Activated CD4-positive, alpha-beta T cell treated with anti-CD3 and anti-CD28 coated beads, Interleukin-2, amount 10 ng/mL, durations not matched to agents 7 days and 5 days (primary cell): ENCODE data around the gene PTPRD. TPM values are rescaled to one million over a fixed set of nuclear protein-coding genes. Genes with fewer than 3 reads are reported as not detected.

Experiments
- CTCF ChIA-PET: fragments of 350-600 bp; sonication (Branson Sonifier 250); formaldehyde crosslinking; loops from one replicate; lab custom pipeline; 2021; ENCODE audit warnings: antibody characterized with exemption; lab: Charles Lee
- POLR2A ChIA-PET: fragments of 350-600 bp; sonication (Branson Sonifier 250); formaldehyde crosslinking; loops from one replicate; lab custom pipeline; 2021; ENCODE audit warnings: antibody characterized with exemption; lab: Charles Lee
- DNase-seq: peaks from one replicate; pipeline ENCODE4 v3.0.0-alpha.2; 2020
- H3K27ac Mint-ChIP-seq: one replicate; pipeline ENCODE4 v1.8.0; 2021; ENCODE audit warnings: mild to moderate bottlenecking, moderate library complexity, mixed read lengths
- H3K27me3 Mint-ChIP-seq: one replicate; pipeline ENCODE4 v1.8.0; 2021; ENCODE audit warnings: mixed read lengths
- H3K36me3 Mint-ChIP-seq: one replicate; pipeline ENCODE4 v1.8.0; 2021; ENCODE audit warnings: low read depth, mixed read lengths
- H3K4me1 Mint-ChIP-seq: one replicate; pipeline ENCODE4 v1.8.0; 2021; ENCODE audit warnings: mixed read lengths
- H3K4me3 Mint-ChIP-seq: one replicate; pipeline ENCODE4 v1.8.0; 2021; ENCODE audit warnings: mild to moderate bottlenecking, moderate library complexity, mixed read lengths
- H3K9me3 Mint-ChIP-seq: one replicate; pipeline ENCODE4 v1.8.0; 2021; ENCODE audit warnings: mixed read lengths
- total RNA-seq, 2 experiments: library from RNA; stranded (reverse); gene quantifications; one replicate each; pipeline ENCODE4 v1.2.3, GENCODE V29; 2021

The PTPRD gene
- total RNA-seq, 2 experiments from 2014 or later: not detected

DNA sequence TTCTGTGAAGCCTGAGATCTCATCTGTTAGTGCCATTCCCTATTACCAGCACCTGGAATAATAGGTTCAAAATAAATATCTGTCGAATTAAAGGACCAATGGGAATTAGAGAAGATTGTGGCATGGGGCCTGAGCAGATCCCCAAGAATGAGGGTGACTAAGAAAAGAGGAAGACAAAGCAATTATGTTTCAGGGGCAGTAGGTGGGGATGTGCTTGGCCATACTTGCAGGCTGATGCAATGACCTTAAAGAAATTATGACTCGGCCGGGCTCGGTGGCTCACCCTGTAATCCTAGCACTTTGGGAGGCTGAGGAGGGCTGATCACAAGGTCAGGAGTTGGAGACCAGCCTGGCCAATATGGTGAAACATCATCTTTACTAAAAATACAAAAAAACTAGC, 562.8 kb downstream of the PTPRD start:
- Mint-ChIP-seq H3K27me3 (no peaks in the 10 kb centered on the region), H3K9me3 (no peaks in the 10 kb centered on the region), H3K27ac (no peak overlapping the region), H3K4me1 (no peaks in the 10 kb centered on the region), H3K4me3 (no peak overlapping the region), H3K36me3 (no peaks in the 10 kb centered on the region)
- DNase-seq: no peak
- ChIA-PET CTCF (no interaction called here), POLR2A (no interaction called here)

DNA sequence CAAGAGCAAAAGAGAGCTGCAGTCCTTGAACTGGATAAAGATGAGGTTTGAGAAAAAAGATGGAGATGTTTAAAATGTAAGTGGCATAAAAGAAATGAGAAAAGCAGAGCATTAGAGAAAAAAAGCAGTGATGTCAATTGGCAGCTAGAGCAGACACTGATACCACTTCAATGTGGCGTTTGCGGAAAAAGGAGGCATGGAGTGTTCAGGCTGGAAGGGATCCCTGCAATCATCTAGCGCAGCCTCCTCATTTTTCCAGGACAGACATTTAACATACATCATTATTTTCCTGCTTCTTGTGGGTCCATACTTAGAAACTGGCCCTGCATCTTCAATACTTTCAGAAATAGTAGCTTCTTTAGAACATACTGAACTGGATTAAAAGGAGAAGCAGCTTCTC, 563.8 kb downstream of the PTPRD start:
- ChIA-PET CTCF (no interaction called here), POLR2A (no interaction called here)
- Mint-ChIP-seq H3K36me3 (no peaks in the 10 kb centered on the region), H3K4me1 (no peaks in the 10 kb centered on the region), H3K9me3 (no peaks in the 10 kb centered on the region), H3K27ac (no peak overlapping the region), H3K4me3 (no peak overlapping the region), H3K27me3 (no peaks in the 10 kb centered on the region)
- DNase-seq: no peak

- Mint-ChIP-seq H3K9me3 (no peaks in the 10 kb centered on the region), H3K27ac (no peak overlapping the region), H3K4me3 (no peak overlapping the region), H3K4me1 (no peaks in the 10 kb centered on the region), H3K27me3 (no peaks in the 10 kb centered on the region), H3K36me3 (no peaks in the 10 kb centered on the region)
- CTCF ChIA-PET: no interaction called here
- no peak for DNase-seq
- POLR2A ChIA-PET: no interaction called here
Observed at GRCh38 chr9:10045598-10045997, 567.2 kb downstream of the PTPRD start.

GRCh38 chr9:10041726-10042229, 571.0 kb downstream of the PTPRD start:
- Mint-ChIP-seq H3K27ac (no peak overlapping the region), H3K4me1 (no peaks in the 10 kb centered on the region), H3K27me3 (no peaks in the 10 kb centered on the region), H3K4me3 (no peak overlapping the region), H3K9me3 (no peaks in the 10 kb centered on the region), H3K36me3 (no peaks in the 10 kb centered on the region)
- POLR2A ChIA-PET: no interaction called here
- CTCF ChIA-PET: no interaction called here
- no peak for DNase-seq

DNA sequence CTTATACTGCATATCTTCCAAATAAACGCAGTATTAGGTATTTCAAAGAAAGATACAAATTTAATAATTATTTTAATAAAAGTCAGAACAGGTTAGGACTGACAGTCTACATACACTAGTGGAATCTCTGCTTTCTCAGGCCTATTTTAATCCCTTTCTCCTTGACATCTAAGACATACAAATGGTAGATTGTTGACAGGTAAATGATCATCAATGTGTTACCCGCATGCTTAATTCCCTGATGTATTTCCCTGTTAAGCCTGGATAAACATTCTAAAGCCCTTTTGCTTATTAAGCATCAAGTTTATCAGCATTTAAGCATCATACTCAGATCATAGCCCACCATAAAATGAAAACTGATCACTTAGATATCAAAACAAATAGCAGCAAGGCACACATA, 576.7 kb downstream of the PTPRD start:
- Mint-ChIP-seq H3K27ac (no peak overlapping the region), H3K27me3 (no peaks in the 10 kb centered on the region)
- POLR2A ChIA-PET: no interaction called here

GRCh38 chr9:10032166-10032565, 580.6 kb downstream of the PTPRD start:
- Mint-ChIP-seq H3K4me1 (no peaks in the 10 kb centered on the region), H3K9me3 (peaks cover 5% of the 10 kb centered on the region), H3K4me3 (no peak overlapping the region), H3K36me3 (no peaks in the 10 kb centered on the region), H3K27ac (no peak overlapping the region), H3K27me3 (no peaks in the 10 kb centered on the region)
- ChIA-PET CTCF (no interaction called here), POLR2A (no interaction called here)
- DNase-seq: no peak

More for the DNA sequence above, 576.7 kb downstream of the PTPRD start:
- Mint-ChIP-seq H3K4me1 (no peaks in the 10 kb centered on the region), H3K4me3 (no peak overlapping the region), H3K9me3 (no peaks in the 10 kb centered on the region), H3K36me3 (no peaks in the 10 kb centered on the region)
- DNase-seq: no peak
- CTCF ChIA-PET: interaction anchor here (0.5 kb wide), 1 partner anchor 286 kb away, joined by 3 read pairs; no protein-coding TSS in a partner anchor

- Mint-ChIP-seq H3K4me3 (no peak overlapping the region), H3K27me3 (no peaks in the 10 kb centered on the region), H3K9me3 (peaks cover 5% of the 10 kb centered on the region), H3K36me3 (no peaks in the 10 kb centered on the region), H3K4me1 (no peaks in the 10 kb centered on the region), H3K27ac (no peak overlapping the region)
- DNase-seq: no peak
- ChIA-PET POLR2A (no interaction called here), CTCF (no interaction called here)
Observed at GRCh38 chr9:10026443-10026984, 586.3 kb downstream of the PTPRD start.

DNA sequence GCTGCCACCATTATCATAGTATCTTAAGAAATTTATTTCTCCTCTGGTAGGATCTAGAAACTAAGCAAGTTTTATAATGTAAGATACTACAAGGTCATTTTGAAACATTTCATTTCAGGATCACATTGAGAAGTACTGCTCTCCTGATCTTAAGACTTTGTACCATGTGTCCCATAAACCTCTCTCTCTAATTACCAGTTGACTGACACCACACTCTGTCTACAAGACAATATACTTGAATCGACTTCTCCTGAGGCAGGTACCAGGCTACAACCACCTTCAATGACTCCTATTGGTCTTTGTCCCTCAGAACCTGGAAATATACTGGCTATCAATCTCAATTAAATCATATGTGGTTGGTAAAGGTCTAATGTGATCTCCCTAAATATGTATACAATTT, 597.0 kb downstream of the PTPRD start:
- Mint-ChIP-seq H3K27me3 (no peaks in the 10 kb centered on the region), H3K9me3 (no peaks in the 10 kb centered on the region), H3K4me1 (no peaks in the 10 kb centered on the region), H3K4me3 (no peak overlapping the region), H3K36me3 (no peaks in the 10 kb centered on the region), H3K27ac (no peak overlapping the region)
- no peak for DNase-seq
- CTCF ChIA-PET: no interaction called here
- POLR2A ChIA-PET: no interaction called here

DNA sequence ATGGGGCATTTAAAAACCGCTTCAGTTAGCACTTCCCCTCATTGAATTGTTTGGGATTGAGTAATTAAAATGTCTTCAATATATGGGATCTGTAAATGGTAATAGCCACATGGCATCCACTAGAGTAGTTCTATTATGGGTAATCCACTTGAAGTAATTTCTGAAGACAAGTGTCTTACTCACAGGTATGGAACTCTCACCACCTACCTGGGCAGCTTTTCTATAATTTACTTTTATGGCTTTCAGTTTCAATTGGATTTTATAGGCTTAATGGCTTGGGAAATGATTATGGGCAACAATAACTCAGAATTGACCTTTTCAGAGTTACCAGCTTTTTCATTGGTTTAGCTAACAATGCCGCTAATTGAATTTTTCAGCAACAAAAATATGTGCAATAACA, 597.9 kb downstream of the PTPRD start:
- Mint-ChIP-seq H3K36me3 (no peaks in the 10 kb centered on the region), H3K4me1 (no peaks in the 10 kb centered on the region), H3K9me3 (no peaks in the 10 kb centered on the region), H3K27ac (no peak overlapping the region), H3K27me3 (no peaks in the 10 kb centered on the region), H3K4me3 (no peak overlapping the region)
- ChIA-PET POLR2A (no interaction called here), CTCF (no interaction called here)
- no peak for DNase-seq

- DNase-seq: no peak
- Mint-ChIP-seq H3K27ac (no peak overlapping the region), H3K36me3 (no peaks in the 10 kb centered on the region), H3K9me3 (no peaks in the 10 kb centered on the region), H3K27me3 (no peaks in the 10 kb centered on the region), H3K4me1 (no peaks in the 10 kb centered on the region), H3K4me3 (no peak overlapping the region)
- POLR2A ChIA-PET: no interaction called here
- CTCF ChIA-PET: no interaction called here
Observed at GRCh38 chr9:10009401-10009800, 603.4 kb downstream of the PTPRD start.

DNA sequence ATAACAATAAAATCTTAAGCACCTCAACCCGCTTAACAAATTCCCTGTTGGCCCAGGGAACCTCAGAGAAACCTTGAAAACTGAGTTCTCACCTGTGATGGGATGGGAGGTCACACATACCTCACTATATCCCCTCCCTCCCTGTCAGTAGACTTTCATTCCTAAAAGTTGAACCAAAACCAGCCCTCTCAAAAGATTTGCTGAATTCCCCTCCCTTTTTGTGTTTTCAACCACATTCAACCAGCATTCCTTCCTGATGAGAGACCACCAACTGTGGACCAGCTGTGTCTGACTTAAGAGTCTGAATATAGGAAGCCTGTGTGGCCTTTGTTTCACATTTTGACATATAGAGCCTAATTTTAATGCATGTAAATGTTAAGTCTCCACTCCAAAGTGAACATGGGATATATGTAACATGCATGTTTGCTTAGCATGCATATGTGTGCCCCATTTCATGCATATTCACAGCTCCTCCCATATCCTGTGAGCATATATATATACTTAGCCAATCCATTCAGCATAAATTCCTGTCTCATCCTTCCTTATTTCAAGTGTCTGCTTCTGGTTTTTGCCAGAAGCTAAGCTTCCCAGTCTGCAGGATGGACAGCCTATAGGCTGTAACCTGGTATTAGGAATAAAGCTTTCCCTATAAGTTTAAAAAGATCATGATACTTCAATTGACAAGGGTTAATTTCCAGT, 604.6 kb downstream of the PTPRD start:
- ChIA-PET POLR2A (no interaction called here), CTCF (no interaction called here)
- H3K4me3 Mint-ChIP-seq: no peak overlapping the region
- DNase-seq: no peak
- no peaks in the 10 kb centered on the region for H3K27me3 Mint-ChIP-seq
- no peaks in the 10 kb centered on the region for H3K36me3 Mint-ChIP-seq
- no peaks in the 10 kb centered on the region for H3K4me1 Mint-ChIP-seq
- no peak overlapping the region for H3K27ac Mint-ChIP-seq
- no peaks in the 10 kb centered on the region for H3K9me3 Mint-ChIP-seq

GRCh38 chr9:10007356-10007755, 605.4 kb downstream of the PTPRD start:
- Mint-ChIP-seq H3K9me3 (no peaks in the 10 kb centered on the region), H3K36me3 (no peaks in the 10 kb centered on the region)
- CTCF ChIA-PET: no interaction called here

DNA sequence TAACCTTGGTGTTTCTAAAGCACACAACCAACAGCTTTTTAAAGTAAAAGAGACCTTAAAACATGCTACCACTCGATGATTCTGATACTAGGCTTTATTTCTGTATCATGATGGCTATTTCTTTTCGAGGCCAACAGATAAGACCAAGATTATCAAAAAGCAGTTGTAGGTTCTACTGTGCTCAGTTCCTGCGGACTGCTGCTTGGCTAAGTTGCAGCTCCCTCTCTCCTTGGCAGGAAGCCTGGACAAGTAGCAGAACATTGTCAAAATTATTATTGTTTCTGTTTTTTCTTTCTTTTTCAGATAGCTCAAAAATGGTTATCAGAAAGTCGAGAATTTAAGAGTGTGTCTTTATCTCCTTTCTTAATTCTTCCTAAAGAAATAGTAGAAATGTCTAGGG, 607.6 kb downstream of the PTPRD start:
- Mint-ChIP-seq H3K36me3 (no peaks in the 10 kb centered on the region), H3K27me3 (no peaks in the 10 kb centered on the region), H3K4me3 (no peak overlapping the region), H3K27ac (no peak overlapping the region), H3K9me3 (no peaks in the 10 kb centered on the region), H3K4me1 (no peaks in the 10 kb centered on the region)
- POLR2A ChIA-PET: no interaction called here
- no peak for DNase-seq
- CTCF ChIA-PET: no interaction called here

More at GRCh38 chr9:10007356-10007755, 605.4 kb downstream of the PTPRD start:
- Mint-ChIP-seq H3K4me3 (no peak overlapping the region), H3K27me3 (no peaks in the 10 kb centered on the region), H3K27ac (no peak overlapping the region), H3K4me1 (no peaks in the 10 kb centered on the region)
- POLR2A ChIA-PET: no interaction called here
- no peak for DNase-seq

DNA sequence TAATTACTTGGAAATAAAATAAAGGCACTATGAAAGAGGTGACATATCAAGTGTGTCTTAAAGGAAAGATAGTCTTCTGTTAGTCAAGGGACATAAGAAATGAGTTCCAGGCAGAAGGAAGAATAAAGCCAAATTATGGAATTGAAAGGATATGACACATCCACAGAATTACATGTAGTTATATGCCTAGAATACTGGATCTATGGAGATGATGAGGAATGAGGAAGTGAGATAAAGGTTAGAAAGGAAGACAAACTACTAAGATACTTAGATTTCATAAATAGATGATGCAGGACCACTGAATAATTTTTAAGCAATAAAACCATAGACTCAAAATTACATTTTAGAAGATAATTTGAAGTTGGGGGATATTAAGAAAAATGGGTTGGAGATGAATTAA, 609.8 kb downstream of the PTPRD start:
- ChIA-PET CTCF (no interaction called here), POLR2A (no interaction called here)
- Mint-ChIP-seq H3K27ac (no peak overlapping the region), H3K27me3 (no peaks in the 10 kb centered on the region), H3K9me3 (no peaks in the 10 kb centered on the region), H3K4me3 (no peak overlapping the region), H3K4me1 (no peaks in the 10 kb centered on the region), H3K36me3 (no peaks in the 10 kb centered on the region)
- DNase-seq: no peak
